H1 (cell line): ENCODE data around the gene KIT. TPM values are rescaled to one million over a fixed set of nuclear protein-coding genes. Genes with fewer than 3 reads are reported as not detected.

Source experiments
- CTCF ChIA-PET: fragments of 300-600 bp; sonication (Branson Sonifier 250); formaldehyde crosslinking; loops from one replicate; lab custom pipeline; 2021; ENCODE audit not compliant: partially characterized antibody; lab: Charles Lee
- POLR2A ChIA-PET: fragments of 300-600 bp; sonication (Branson Sonifier 250); formaldehyde crosslinking; loops from one replicate; lab custom pipeline; 2021; ENCODE audit warnings: inconsistent platforms; ENCODE audit not compliant: partially characterized antibody; lab: Charles Lee
- DNase-seq, 2 experiments: peaks; one replicate each; pipeline versions ENCODE4 v3.0.0 to v3.0.0-alpha.2; 2010 to 2022; ENCODE audit warnings: low spot score in 2 of 2, low read depth in 1 of 2, mixed read lengths in 1 of 2
- FAIRE-seq: peaks from 2 replicates; lab custom pipeline; 2011; peaks lifted over from hg19 to GRCh38; lab: Jason Lieb, UNC
- H2AFZ ChIP-seq: 2 replicates; pipeline ENCODE4 v1.8.1; 2012; ENCODE audit warnings: low read length, inconsistent platforms
- H2AK5ac ChIP-seq: 2 replicates; pipeline ENCODE4 v1.6.1; 2013; ENCODE audit warnings: low read depth, low read length
- H2BK120ac ChIP-seq: replicated peaks from 2 replicates; pipeline ENCODE3; 2013; ENCODE audit warnings: low read depth, low read length, inconsistent platforms
- H2BK12ac ChIP-seq: 2 replicates; pipeline ENCODE4 v1.6.1; 2013; ENCODE audit warnings: low read depth, low read length
- H2BK15ac ChIP-seq: 2 replicates; pipeline ENCODE4 v1.6.1; 2013; ENCODE audit warnings: low read length
- H2BK20ac ChIP-seq: 2 replicates; pipeline ENCODE4 v1.6.1; 2013; ENCODE audit warnings: low read length
- H2BK5ac ChIP-seq: 2 replicates; pipeline ENCODE4 v1.6.1; 2013; ENCODE audit warnings: low read depth, low read length
- H3K14ac ChIP-seq: 2 replicates; pipeline ENCODE4 v1.6.1; 2013; ENCODE audit warnings: inconsistent platforms; ENCODE audit not compliant: insufficient read length
- H3K18ac ChIP-seq: 2 replicates; pipeline ENCODE4 v1.6.1; 2013; ENCODE audit warnings: low read length; ENCODE audit errors: extremely low read depth
- H3K23ac ChIP-seq: 2 replicates; pipeline ENCODE4 v1.6.1; 2013; ENCODE audit warnings: inconsistent platforms; ENCODE audit not compliant: insufficient read length
- H3K23me2 ChIP-seq: 2 replicates; pipeline ENCODE4 v1.6.1; 2013; ENCODE audit warnings: low read depth, low read length
- H3K27ac ChIP-seq: 2 replicates; pipeline ENCODE4 v1.6.1; 2011; ENCODE audit warnings: low read depth, low read length, inconsistent platforms
- H3K27me3 ChIP-seq, 4 experiments: replicated peaks in 1 of 4; 1 replicate in 1 of 4; 2 replicates in 3 of 4; pipeline versions ENCODE4 v1.6.1 to v1.8.1; 2011 to 2013; ENCODE audit warnings: low read length in 3 of 4, mild to moderate bottlenecking in 3 of 4, inconsistent platforms in 2 of 4, mixed read lengths in 2 of 4, moderate library complexity in 1 of 4; ENCODE audit not compliant: control insufficient read depth in 3 of 4, insufficient read depth in 3 of 4; ENCODE audit errors: extremely low read depth in 1 of 4
- H3K36me3 ChIP-seq, 4 experiments: 2 replicates each; pipeline versions ENCODE4 v1.6.1 to v1.8.1; 2011 to 2013; ENCODE audit warnings: mild to moderate bottlenecking in 4 of 4, low read length in 3 of 4, moderate library complexity in 2 of 4, control low read depth in 1 of 4, inconsistent platforms in 1 of 4; ENCODE audit not compliant: insufficient read depth in 4 of 4, control insufficient read depth in 2 of 4
- H3K4ac ChIP-seq: replicated peaks from 2 replicates; pipeline ENCODE3; 2013; ENCODE audit warnings: low read length, low read depth, mixed read lengths, inconsistent platforms; ENCODE audit not compliant: insufficient read length
- H3K4me1 ChIP-seq, 4 experiments: replicated peaks in 1 of 4; 1 replicate in 1 of 4; 2 replicates in 3 of 4; pipeline versions ENCODE4 v1.6.1 to v1.8.1; 2011 to 2013; ENCODE audit warnings: low read length in 3 of 4, inconsistent platforms in 2 of 4, mixed read lengths in 1 of 4; ENCODE audit not compliant: insufficient read depth in 4 of 4, control insufficient read depth in 3 of 4
- H3K4me2 ChIP-seq, 2 experiments: 2 replicates each; pipeline versions ENCODE4 v1.6.1 to v1.8.1; 2011 to 2013; ENCODE audit warnings: low read depth in 2 of 2, low read length in 2 of 2, control low read depth in 1 of 2, inconsistent platforms in 1 of 2, mild to moderate bottlenecking in 1 of 2; ENCODE audit not compliant: insufficient read depth in 1 of 2
- H3K4me3 ChIP-seq, 4 experiments: fragments of 200-600, 300-600 bp in 1 of 4; sonication (generic), shearing (Covaris generic), sonication (Bioruptor Twin) in 1 of 4; 2 replicates each; pipeline versions ENCODE4 v1.5.1 to v1.8.1; 2011 to 2016; ENCODE audit warnings: low read length in 4 of 4, low read depth in 3 of 4, control low read depth in 2 of 4, inconsistent platforms in 2 of 4, mild to moderate bottlenecking in 2 of 4, mixed read lengths in 1 of 4, moderate library complexity in 1 of 4; ENCODE audit not compliant: insufficient read depth in 2 of 4; ENCODE audit errors: extremely low read depth in 1 of 4
- H3K56ac ChIP-seq: replicated peaks from 2 replicates; pipeline ENCODE3; 2013; ENCODE audit warnings: low read depth, mild to moderate bottlenecking, mixed read lengths, low read length, inconsistent platforms; ENCODE audit not compliant: insufficient read length
- H3K79me1 ChIP-seq: 2 replicates; pipeline ENCODE4 v1.6.1; 2013; ENCODE audit warnings: low read depth, low read length, control low read depth
- H3K79me2 ChIP-seq, 2 experiments: 2 replicates each; pipeline versions ENCODE4 v1.6.1 to v1.8.1; 2012 to 2013; ENCODE audit warnings: low read length in 2 of 2, mild to moderate bottlenecking in 2 of 2, inconsistent platforms in 1 of 2; ENCODE audit not compliant: insufficient read depth in 2 of 2, control insufficient read depth in 1 of 2
- H3K9ac ChIP-seq, 4 experiments: replicated peaks in 1 of 4; 1 replicate in 1 of 4; 2 replicates in 3 of 4; pipeline versions ENCODE4 v1.6.1 to v1.8.1; 2011 to 2013; ENCODE audit warnings: low read depth in 3 of 4, low read length in 3 of 4, control low read depth in 2 of 4, mild to moderate bottlenecking in 2 of 4, moderate library complexity in 2 of 4, inconsistent platforms in 1 of 4; ENCODE audit errors: extremely low read depth in 1 of 4
- H3K9me3 ChIP-seq, 2 experiments: 2 replicates each; pipeline versions ENCODE4 v1.6.1 to v1.8.1; 2012 to 2013; ENCODE audit warnings: mild to moderate bottlenecking in 2 of 2, moderate library complexity in 2 of 2, control low read depth in 1 of 2, inconsistent platforms in 1 of 2, low read depth in 1 of 2, low read length in 1 of 2, mixed read lengths in 1 of 2; ENCODE audit not compliant: insufficient read depth in 2 of 2
- H4K20me1 ChIP-seq, 2 experiments: replicated peaks in 1 of 2; 2 replicates each; pipeline versions ENCODE3 to v1.8.1; 2011 to 2013; ENCODE audit warnings: inconsistent platforms in 2 of 2, low read length in 2 of 2, mild to moderate bottlenecking in 1 of 2; ENCODE audit not compliant: insufficient read depth in 2 of 2, control insufficient read depth in 1 of 2
- H4K5ac ChIP-seq: 2 replicates; pipeline ENCODE4 v1.6.1; 2013; ENCODE audit warnings: low read length, low read depth, mixed read lengths, inconsistent platforms; ENCODE audit not compliant: insufficient read length
- H4K8ac ChIP-seq: 2 replicates; pipeline ENCODE4 v1.8.0; 2013; ENCODE audit warnings: mild to moderate bottlenecking, moderate library complexity, low read length, inconsistent platforms; ENCODE audit not compliant: insufficient read depth; ENCODE audit errors: extremely low read depth
- H4K91ac ChIP-seq: replicated peaks from 2 replicates; pipeline ENCODE3; 2013; ENCODE audit warnings: low read length, mixed read lengths, inconsistent platforms; ENCODE audit not compliant: insufficient read length
- CREB1 ChIP-seq: IDR thresholded peaks from 2 replicates; pipeline ENCODE4 v1.6.1; 2012; ENCODE audit warnings: inconsistent platforms
- KDM5A ChIP-seq: fragments of 200-600 bp; IDR thresholded peaks from 2 replicates; pipeline ENCODE4 v1.7.1; 2012; ENCODE audit warnings: mild to moderate bottlenecking, low read length, inconsistent platforms, mixed read lengths
- SP4 ChIP-seq: IDR thresholded peaks from 2 replicates; pipeline ENCODE4 v1.6.1; 2012; ENCODE audit warnings: low read length, inconsistent platforms
- polyA plus RNA-seq, 7 experiments: library from polyadenylated mRNA; depleted of rRNA in 3 of 7; stranded (reverse) in 5 of 7; unstranded in 2 of 7; fragments of >200 nt in 5 of 7; fragments of 200-250 nt in 2 of 7; gene quantifications; 1 replicate in 5 of 7; 2 replicates in 1 of 7; 4 replicates in 1 of 7; pipeline versions ENCODE4 v1.2.1 to v1.2.3, GENCODE V29; 2011 to 2013; ENCODE audit warnings: missing spikeins in 2 of 7, mixed read lengths in 2 of 7
- total RNA-seq: library from RNA; stranded (reverse); fragmentation: NEBNext Ultra II Directional; extraction: Animal tissue kit (Norgen Biotek cat#: 25700); gene quantifications from 2 replicates; pipeline ENCODE4 v1.2.1, GENCODE V29; 2021

Gene KIT
- total and polyA plus RNA-seq, 2 of the 8 experiments (the other 6 are each of a cell fraction or from before 2014, with no cell fraction given): 14.4 to 24.8 TPM

DNA sequence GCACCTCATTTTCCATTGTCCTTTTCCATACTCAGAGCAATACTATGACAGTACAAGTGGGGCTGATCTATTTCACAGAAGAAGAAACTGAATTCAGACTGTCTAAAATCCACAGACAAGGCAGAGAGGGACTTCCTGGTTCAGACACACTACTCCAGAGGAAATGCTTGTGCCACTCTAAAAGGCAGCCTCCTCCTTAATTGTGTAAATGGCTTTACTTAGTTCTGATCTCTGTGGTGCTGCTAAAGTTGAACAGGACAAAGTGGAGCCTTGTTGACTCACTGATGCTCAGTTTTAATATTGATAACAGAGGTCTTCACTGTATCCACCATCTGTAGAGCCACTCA, 122.4 kb downstream of the KIT start:
- H2BK15ac ChIP-seq: no peak overlapping the region
- no peaks in the 10 kb centered on the region for H3K79me2 ChIP-seq
- H3K4me2 ChIP-seq: no peak overlapping the region
- no peak overlapping the region for H3K4me3 ChIP-seq
- no peak overlapping the region for H4K8ac ChIP-seq
- no peak overlapping the region for H3K14ac ChIP-seq
- no peak overlapping the region for H3K18ac ChIP-seq
- no peak overlapping the region for H3K9ac ChIP-seq
- no peak overlapping the region for H2BK12ac ChIP-seq
- no peak overlapping the region for H3K23ac ChIP-seq
- no peaks in the 10 kb centered on the region for H3K9me3 ChIP-seq
- TF ChIP-seq SP4 (no peak), CREB1 (no peak), KDM5A (no peak)
- no peak overlapping the region for H3K27ac ChIP-seq
- no peak overlapping the region for H2BK120ac ChIP-seq
- no peaks in the 10 kb centered on the region for H3K36me3 ChIP-seq
- no peak overlapping the region for H4K91ac ChIP-seq
- DNase-seq: no peak
- H2BK20ac ChIP-seq: no peak overlapping the region
- no peak overlapping the region for H4K5ac ChIP-seq
- H2AK5ac ChIP-seq: no peak overlapping the region
- no peak overlapping the region for H3K4ac ChIP-seq
- H3K23me2 ChIP-seq: no peaks in the 10 kb centered on the region
- no peaks in the 10 kb centered on the region for H3K27me3 ChIP-seq
- no peak for FAIRE-seq
- H2AFZ ChIP-seq: no peak overlapping the region
- no peak overlapping the region for H2BK5ac ChIP-seq
- ChIA-PET CTCF (no interaction called here), POLR2A (no interaction called here)
- H3K4me1 ChIP-seq: no peaks in the 10 kb centered on the region
- no peaks in the 10 kb centered on the region for H4K20me1 ChIP-seq
- no peaks in the 10 kb centered on the region for H3K79me1 ChIP-seq
- no peak overlapping the region for H3K56ac ChIP-seq
